MM.1S (cell line): ENCODE data around the gene GNB1.

ENCODE experiments used
- DNase-seq: peaks from one replicate; pipeline ENCODE4 v3.0.0-alpha.2; 2015
- H2AFZ ChIP-seq: fragments of 300-600 bp; sonication (generic); 2 replicates; pipeline ENCODE4 v1.6.0; 2016; ENCODE audit warnings: antibody characterized with exemption, low read length
- H3F3A ChIP-seq: fragments of 300-600 bp; sonication (generic); 2 replicates; pipeline ENCODE4 v1.6.1; 2016; ENCODE audit warnings: mild to moderate bottlenecking, antibody characterized with exemption, low read length, moderate library complexity, mixed read lengths; ENCODE audit not compliant: insufficient read depth
- H3K27ac ChIP-seq: fragments of 300-600 bp; sonication (generic); 2 replicates; pipeline ENCODE4 v1.5.1; 2016; ENCODE audit warnings: mild to moderate bottlenecking, low read length
- H3K27me3 ChIP-seq: fragments of 300-600 bp; sonication (generic); replicated peaks from 2 replicates; pipeline ENCODE4 v1.6.0; 2016; ENCODE audit warnings: low read length; ENCODE audit not compliant: insufficient read depth
- H3K36me3 ChIP-seq: fragments of 300-600 bp; sonication (generic); replicated peaks from 2 replicates; pipeline ENCODE4 v1.6.1; 2016; ENCODE audit warnings: mild to moderate bottlenecking, low read length, mixed read lengths; ENCODE audit not compliant: insufficient read depth
- H3K4me1 ChIP-seq: fragments of 300-600 bp; sonication (generic); 2 replicates; pipeline ENCODE4 v1.6.1; 2016; ENCODE audit warnings: low read length, mixed read lengths
- H3K4me2 ChIP-seq: fragments of 300-600 bp; sonication (generic); 2 replicates; pipeline ENCODE4 v1.6.0; 2016; ENCODE audit warnings: low read depth, low read length
- H3K4me3 ChIP-seq: fragments of 300-600 bp; sonication (generic); 2 replicates; pipeline ENCODE4 v1.5.1; 2016; ENCODE audit warnings: low read length, mixed read lengths
- H3K79me2 ChIP-seq: fragments of 300-600 bp; sonication (generic); 2 replicates; pipeline ENCODE4 v1.6.1; 2016; ENCODE audit warnings: mixed run types, low read length, mixed read lengths
- H3K9ac ChIP-seq: fragments of 300-600 bp; sonication (generic); 2 replicates; pipeline ENCODE4 v1.6.1; 2016; ENCODE audit warnings: low read length, mixed read lengths
- H3K9me2 ChIP-seq: fragments of 300-600 bp; sonication (generic); replicated peaks from 2 replicates; pipeline ENCODE4 v1.6.1; 2016; ENCODE audit warnings: mild to moderate bottlenecking, low read length, mixed read lengths; ENCODE audit not compliant: insufficient read depth
- H3K9me3 ChIP-seq: fragments of 300-600 bp; sonication (generic); replicated peaks from 2 replicates; pipeline ENCODE4 v1.6.1; 2016; ENCODE audit warnings: mild to moderate bottlenecking, low read length, mixed read lengths; ENCODE audit not compliant: insufficient read depth
- H4K20me1 ChIP-seq: fragments of 300-600 bp; sonication (generic); 2 replicates; pipeline ENCODE4 v1.6.1; 2016; ENCODE audit warnings: mild to moderate bottlenecking, low read length, moderate library complexity, mixed read lengths; ENCODE audit not compliant: insufficient read depth
- CTCF ChIP-seq: fragments of 300-600 bp; sonication (generic); IDR thresholded peaks from 2 replicates; pipeline ENCODE4 v1.5.1; 2016; ENCODE audit warnings: antibody characterized with exemption, low read length, mixed read lengths
- EZH2 ChIP-seq: fragments of 300-600 bp; sonication (generic); optimal IDR thresholded peaks from 2 replicates; pipeline ENCODE3; 2017; ENCODE audit warnings: low read depth, mild to moderate bottlenecking, antibody characterized with exemption, low read length, mixed read lengths
- EZH2phosphoT487 ChIP-seq: fragments of 300-600 bp; sonication (generic); IDR thresholded peaks from 2 replicates; pipeline ENCODE4 v1.6.1; 2018; ENCODE audit warnings: antibody characterized with exemption, low read length

Gene GNB1

GRCh38 chr1:1799716-1800115 lies 91.2 kb downstream of the GNB1 start:
- Histone ChIP-seq H3K36me3 (no peaks in the 10 kb centered on the region; the same call in 1 of the 2 replicates), H3K79me2 (peaks cover 66% of the 10 kb centered on the region), H3K9me2 (no peaks in the 10 kb centered on the region), H3K9ac (no peak overlapping the region), H3K9me3 (no peaks in the 10 kb centered on the region), H4K20me1 (peaks cover 17% of the 10 kb centered on the region; the same call in 1 of the 2 replicates), H3K4me2 (no peak overlapping the region), H3K4me1 (peaks cover 20% of the 10 kb centered on the region), H3K27me3 (no peaks in the 10 kb centered on the region), H2AFZ (no peak overlapping the region), H3F3A (peaks cover 17% of the 10 kb centered on the region; the same call in 1 of the 2 replicates), H3K27ac (no peak overlapping the region), H3K4me3 (no peak overlapping the region)
- DNase-seq, result peak; percentile 64
- no peak for TF ChIP-seq CTCF
- TF ChIP-seq EZH2phosphoT487, result no peak
- TF ChIP-seq EZH2, result no peak

- no peaks in the 10 kb centered on the region for H3K27me3 ChIP-seq
- no peak for TF ChIP-seq EZH2
- TF ChIP-seq EZH2phosphoT487, result no peak
- TF ChIP-seq CTCF, result no peak
- H3K27ac ChIP-seq, result no peak overlapping the region
- H3K9me3 ChIP-seq, result no peaks in the 10 kb centered on the region
- peaks cover 17% of the 10 kb centered on the region; the same call in 1 of the 2 replicates for H4K20me1 ChIP-seq
- H3K9me2 ChIP-seq, result no peaks in the 10 kb centered on the region
- peaks cover 14% of the 10 kb centered on the region; the same call in 1 of the 2 replicates for H3F3A ChIP-seq
- H2AFZ ChIP-seq, result no peak overlapping the region
- H3K4me2 ChIP-seq, result no peak overlapping the region
- peaks cover 20% of the 10 kb centered on the region for H3K4me1 ChIP-seq
- DNase-seq, result no peak
- H3K9ac ChIP-seq, result no peak overlapping the region
- no peaks in the 10 kb centered on the region; the same call in 1 of the 2 replicates for H3K36me3 ChIP-seq
- no peak overlapping the region for H3K4me3 ChIP-seq
- peaks cover 68% of the 10 kb centered on the region for H3K79me2 ChIP-seq
Observed at GRCh38 chr1:1797731-1798341, 93.1 kb downstream of the GNB1 start.

- Histone ChIP-seq H3K36me3 (no peaks in the 10 kb centered on the region), H4K20me1 (peaks cover 17% of the 10 kb centered on the region; the same call in 1 of the 2 replicates), H3K79me2 (peaks cover 60% of the 10 kb centered on the region), H3K9me3 (no peaks in the 10 kb centered on the region), H3K4me3 (no peak overlapping the region), H3K9ac (no peak overlapping the region), H2AFZ (no peak overlapping the region), H3K27me3 (no peaks in the 10 kb centered on the region), H3K4me2 (no peak overlapping the region), H3K27ac (no peak overlapping the region), H3K9me2 (no peaks in the 10 kb centered on the region), H3K4me1 (peaks cover 20% of the 10 kb centered on the region), H3F3A (peaks cover 14% of the 10 kb centered on the region; the same call in 1 of the 2 replicates)
- TF ChIP-seq EZH2phosphoT487 (no peak), CTCF (peak; percentile 14), EZH2 (no peak)
- DNase-seq, result no peak
Observed at GRCh38 chr1:1796466-1796865, 94.4 kb downstream of the GNB1 start.
